ENCODE results near the gene RAB11FIP4.
"Not testable (repeated sequence)": the region's sequence is repeated elsewhere in the genome, so short reads cannot be mapped to it uniquely, and the experiment has no call there.

RAB11FIP4 gene, protein sequence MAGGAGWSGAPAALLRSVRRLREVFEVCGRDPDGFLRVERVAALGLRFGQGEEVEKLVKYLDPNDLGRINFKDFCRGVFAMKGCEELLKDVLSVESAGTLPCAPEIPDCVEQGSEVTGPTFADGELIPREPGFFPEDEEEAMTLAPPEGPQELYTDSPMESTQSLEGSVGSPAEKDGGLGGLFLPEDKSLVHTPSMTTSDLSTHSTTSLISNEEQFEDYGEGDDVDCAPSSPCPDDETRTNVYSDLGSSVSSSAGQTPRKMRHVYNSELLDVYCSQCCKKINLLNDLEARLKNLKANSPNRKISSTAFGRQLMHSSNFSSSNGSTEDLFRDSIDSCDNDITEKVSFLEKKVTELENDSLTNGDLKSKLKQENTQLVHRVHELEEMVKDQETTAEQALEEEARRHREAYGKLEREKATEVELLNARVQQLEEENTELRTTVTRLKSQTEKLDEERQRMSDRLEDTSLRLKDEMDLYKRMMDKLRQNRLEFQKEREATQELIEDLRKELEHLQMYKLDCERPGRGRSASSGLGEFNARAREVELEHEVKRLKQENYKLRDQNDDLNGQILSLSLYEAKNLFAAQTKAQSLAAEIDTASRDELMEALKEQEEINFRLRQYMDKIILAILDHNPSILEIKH

DNA sequence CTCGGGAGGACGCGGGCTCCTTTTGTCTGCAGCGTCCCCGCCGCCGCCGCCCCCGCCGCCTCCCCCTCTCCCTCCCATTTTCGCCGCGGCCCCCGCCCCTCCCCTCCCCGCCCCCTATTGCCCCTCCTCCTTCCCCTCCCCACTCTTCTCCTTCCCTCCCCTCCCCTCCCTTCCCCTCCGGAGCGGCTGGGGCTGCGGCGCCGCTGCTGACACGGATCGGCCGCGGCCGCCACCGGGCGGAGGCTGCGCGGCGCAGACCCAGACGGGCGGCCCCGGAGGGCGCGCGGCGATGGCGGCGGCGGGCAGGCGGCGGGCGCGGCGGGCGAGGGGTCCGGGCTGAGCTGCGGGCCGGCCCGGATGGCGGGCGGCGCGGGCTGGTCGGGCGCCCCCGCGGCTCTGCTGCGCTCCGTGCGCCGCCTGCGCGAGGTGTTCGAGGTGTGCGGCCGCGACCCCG lies at the start of gene RAB11FIP4:
TSS of gene RAB11FIP4 (plus strand) at position 180 of the 454 bp plus-strand sequence. CDS start at position 358, 178 bp downstream.
- DNase-seq, result no peak

DNA sequence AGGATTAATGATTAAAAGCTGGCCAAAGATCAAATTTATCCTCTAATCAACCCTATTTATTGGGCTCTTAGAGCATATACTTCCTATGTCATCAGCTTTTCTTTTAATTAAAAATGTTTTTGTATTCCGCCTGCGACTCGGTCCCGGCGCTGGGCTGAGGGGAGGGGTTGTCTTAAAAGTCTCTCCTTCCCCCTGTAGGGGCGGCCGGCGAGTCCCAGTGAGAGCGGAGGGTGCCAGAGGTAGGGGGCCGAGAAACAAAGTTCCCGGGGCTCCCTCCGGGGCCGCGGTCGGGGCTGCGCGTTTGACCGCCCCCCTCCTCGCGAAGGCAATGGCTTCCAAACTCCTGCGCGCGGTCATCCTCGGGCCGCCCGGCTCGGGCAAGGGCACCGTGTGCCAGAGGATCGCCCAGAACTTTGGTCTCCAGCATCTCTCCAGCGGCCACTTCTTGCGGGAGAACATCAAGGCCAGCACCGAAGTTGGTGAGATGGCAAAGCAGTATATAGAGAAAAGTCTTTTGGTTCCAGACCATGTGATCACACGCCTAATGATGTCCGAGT lies 46.2 kb upstream of the RAB11FIP4 start:
- DNase-seq, result not testable (repeated sequence)

DNA sequence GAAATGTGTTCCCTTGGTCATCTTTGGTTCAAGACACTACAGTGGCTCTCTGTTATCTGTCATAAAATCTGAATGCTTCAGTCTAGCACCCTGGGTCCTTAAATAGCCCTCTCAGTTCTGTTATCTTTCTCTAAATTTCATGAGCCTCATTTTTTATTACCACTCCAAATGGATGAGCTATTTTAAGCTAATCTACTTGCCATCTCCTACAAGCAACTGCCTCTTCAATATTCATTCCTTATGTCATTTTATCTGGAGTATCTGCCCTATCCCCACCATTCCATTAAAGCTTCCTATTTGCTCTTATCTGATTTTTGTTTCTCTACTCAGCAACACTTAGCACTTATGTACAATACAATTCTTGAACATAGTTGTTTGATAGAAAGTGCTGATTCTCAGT lies 42.0 kb upstream of the RAB11FIP4 start:
- DNase-seq, result no peak

DNA sequence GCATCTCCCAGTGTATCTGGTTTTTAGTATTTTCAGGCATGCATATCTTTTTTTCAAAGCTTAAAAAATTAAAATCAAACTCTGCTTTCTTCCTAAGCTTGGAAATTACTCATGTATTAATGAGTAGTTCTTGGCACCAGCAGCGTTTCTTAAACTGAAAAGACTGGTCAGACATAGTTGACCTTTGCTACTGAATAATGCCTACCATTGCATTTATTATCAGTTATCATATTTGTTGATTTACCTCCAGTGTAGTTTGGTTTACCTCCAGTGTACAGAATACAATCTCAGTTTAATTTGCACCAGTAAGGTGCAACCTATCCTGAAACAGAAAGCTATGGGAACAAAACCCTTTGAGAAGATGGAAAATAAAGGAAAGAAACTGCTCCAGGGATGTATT lies 35.5 kb upstream of the RAB11FIP4 start:
- no peak for DNase-seq

- no peak for DNase-seq
Measured at GRCh38 chr17:31357091-31357490, 34.4 kb upstream of the RAB11FIP4 start.

DNA sequence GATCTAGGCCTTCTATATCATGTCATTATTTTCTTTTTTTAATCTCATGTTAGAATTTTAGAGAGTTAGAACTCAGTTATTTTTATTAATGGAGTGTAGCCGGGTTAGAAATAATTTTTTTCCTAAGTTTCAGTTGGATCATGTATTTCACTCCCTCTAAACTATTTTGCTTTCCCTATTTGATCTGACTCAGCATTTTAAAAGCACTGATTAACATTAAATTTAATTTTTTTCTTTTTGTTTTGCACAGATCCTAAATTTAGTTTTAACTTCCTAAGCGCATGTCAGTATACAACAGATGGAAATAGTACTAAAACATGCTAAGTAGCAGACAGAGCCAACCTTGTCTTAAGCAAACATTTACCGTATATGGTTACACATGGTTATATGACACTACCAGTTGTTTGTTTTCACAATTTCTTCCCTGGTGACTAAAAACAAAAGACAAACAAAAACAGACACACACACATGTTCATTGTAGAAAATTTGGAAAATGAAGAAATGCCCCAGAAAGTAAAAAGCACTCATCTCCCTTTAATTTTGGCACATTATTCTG lies 33.6 kb upstream of the RAB11FIP4 start:
- no peak for DNase-seq

- DNase-seq, result no peak
Measured at GRCh38 chr17:31364012-31364411, 27.5 kb upstream of the RAB11FIP4 start.

DNA sequence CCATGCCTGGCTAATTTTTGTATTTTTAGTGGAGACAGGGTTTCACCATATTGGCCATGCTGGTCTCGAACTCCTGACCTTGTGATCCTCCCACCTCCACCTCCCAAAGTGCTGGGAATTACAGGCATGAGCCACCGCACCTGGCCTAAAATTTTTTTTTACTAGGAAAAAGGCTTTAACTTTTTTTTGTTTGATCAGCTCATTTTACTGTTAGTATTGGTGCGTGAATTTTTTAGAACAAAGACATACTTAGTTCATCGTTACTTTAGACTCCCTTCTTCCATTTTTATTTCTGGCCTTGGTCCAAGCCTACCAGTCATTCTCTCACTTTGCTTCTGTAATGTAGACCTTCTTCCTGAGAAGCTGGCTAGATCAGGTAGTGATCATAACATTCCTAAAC lies 25.4 kb upstream of the RAB11FIP4 start:
- DNase-seq, result no peak

- DNase-seq, result no peak
Measured at GRCh38 chr17:31369266-31369665, 22.2 kb upstream of the RAB11FIP4 start.

DNA sequence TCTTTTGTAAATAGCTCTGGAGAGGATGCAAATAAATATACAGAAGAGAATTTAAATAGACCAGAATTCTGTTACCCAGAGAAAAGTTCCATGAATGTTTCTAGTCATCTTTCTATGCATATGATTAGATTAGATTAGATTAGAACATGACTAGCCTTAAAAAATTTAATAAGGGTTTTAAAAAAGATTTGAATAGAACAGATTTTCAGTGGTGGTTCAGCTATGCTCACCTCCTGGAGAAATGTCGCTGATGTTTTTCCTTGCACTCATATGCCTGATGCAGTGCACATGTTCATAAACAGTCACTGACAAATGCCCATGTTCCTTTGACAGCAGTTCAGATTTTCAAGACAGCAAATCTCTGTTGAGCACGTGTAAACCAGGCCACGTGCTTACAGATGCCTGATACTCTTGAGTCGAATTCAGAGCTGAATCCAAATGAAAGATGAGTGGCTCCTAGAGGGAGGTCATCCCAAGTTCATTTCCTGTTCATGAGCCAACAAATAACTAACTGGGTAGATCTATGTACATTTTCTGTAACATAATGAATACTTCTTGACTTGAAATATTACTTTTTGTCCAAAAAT lies 19.9 kb upstream of the RAB11FIP4 start:
- no peak for DNase-seq

DNA sequence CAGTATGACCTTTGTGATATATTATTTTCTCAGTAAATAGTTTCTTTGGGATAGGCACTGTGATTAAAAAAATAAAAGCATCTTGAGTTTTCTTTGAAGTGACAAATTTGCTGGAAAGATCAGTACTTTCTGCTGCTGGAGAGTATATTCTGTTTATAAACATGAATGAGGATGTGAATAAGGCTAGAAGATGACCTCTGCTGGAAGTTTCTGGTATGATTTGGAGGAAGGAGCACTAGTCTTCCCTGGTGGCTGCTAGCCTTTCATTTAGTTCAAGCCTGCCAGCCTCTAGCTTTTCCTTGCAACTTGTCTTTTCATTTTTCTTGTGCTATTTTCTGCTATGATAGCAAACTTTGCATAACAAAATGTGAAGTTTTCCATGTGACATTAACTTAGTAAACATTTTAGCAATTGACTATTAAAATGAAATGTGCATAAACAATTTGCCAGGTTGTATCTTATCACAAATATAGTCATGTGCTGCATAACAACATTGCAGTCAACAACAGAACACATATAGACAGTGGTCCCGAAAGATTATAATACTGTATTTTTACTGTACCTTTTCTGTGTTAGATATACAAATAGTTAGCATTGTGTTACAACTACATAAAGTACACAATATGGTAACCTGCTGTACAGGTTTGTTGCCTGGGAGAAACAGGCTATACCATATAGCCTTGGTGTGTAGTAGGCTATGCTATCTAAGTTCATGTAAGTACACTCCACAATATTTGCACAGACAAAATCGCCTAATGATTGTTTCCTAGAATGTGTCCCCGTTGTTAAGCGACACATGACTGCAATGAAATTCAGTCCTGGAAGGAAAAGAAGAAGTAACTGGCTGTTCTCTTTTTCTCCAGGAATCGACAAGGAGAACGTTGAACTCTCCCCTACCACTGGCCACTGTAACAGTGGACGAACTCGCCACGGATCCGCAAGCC lies 18.1 kb upstream of the RAB11FIP4 start:
- peak; percentile 12 for DNase-seq

DNA sequence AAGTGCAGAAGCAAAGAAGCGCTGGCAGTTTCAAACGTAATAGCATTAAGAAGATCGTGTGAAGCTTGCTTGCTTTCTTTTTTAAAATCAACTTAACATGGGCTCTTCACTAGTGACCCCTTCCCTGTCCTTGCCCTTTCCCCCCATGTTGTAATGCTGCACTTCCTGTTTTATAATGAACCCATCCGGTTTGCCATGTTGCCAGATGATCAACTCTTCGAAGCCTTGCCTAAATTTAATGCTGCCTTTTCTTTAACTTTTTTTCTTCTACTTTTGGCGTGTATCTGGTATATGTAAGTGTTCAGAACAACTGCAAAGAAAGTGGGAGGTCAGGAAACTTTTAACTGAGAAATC lies 17.4 kb upstream of the RAB11FIP4 start:
- no peak for DNase-seq

GRCh38 chr17:31374503-31374902 lies 17.0 kb upstream of the RAB11FIP4 start:
- no peak for DNase-seq

GRCh38 chr17:31378638-31379037 lies 12.8 kb upstream of the RAB11FIP4 start:
- no peak for DNase-seq

GRCh38 chr17:31379597-31380205 lies 11.8 kb upstream of the RAB11FIP4 start:
- DNase-seq, result no peak

GRCh38 chr17:31381165-31381668 lies 10.3 kb upstream of the RAB11FIP4 start:
- DNase-seq, result no peak

GRCh38 chr17:31382668-31383275 lies 8.7 kb upstream of the RAB11FIP4 start:
- not testable (repeated sequence) for DNase-seq

DNA sequence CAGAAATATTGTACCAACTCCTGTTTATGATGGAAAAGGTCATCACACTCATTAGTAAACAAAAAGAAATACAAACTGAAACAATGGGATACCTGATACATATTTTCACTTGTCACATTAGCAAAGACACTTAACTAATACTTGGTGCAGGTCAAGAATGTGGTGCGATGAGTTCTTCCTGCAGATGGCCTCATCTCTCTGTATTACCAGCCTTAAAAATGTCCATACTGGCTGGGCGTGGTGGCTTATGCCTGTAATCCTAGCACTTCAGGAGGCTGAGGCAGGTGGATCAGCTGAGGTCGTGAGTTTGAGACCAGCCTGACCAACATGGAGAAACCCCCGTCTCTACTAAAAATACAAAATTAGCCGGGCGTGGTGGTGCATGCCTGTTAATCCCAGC lies 8.0 kb upstream of the RAB11FIP4 start:
- DNase-seq, result not testable (repeated sequence)

DNA sequence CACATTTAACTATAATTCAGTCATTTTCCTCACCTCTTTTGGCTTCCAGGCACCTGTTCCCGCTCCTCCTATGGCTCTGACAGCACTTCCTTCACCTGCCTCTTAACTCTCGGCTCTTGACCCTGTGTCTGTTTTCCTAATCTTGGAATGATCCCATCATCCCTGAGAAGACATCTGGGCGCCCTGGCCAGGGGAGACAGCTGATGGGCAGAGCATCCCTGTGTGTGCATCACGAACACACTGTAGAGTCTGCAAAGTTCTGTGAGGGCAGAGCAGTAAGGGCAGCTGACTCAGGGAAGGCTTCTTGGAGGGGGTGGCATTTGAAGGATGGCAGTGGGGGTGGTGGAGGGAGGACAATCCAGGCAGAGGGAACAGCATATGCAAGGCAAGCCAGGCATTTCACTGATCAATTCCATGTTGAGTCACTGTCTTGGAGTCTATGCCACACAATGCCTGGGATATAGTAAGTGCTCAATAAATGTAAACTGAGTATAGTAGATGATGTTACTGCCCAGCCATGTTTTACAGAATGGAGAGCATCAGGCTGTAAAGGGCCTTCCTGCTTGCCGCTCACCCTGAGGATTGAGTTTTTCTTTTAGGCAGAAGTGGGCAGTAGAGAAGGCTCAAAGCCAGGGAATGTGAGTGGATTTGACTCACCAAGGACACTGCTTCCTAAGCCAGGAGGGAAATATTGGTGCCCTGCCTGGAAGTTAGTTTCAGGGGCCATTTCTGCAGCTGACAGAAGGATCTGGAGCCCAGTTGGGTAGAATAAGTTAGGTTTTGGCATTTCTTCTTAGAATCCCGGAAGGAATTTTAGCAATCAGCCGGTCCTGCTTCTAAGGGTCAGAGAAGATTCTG lies 5.8 kb upstream of the RAB11FIP4 start:
- no peak for DNase-seq

DNA sequence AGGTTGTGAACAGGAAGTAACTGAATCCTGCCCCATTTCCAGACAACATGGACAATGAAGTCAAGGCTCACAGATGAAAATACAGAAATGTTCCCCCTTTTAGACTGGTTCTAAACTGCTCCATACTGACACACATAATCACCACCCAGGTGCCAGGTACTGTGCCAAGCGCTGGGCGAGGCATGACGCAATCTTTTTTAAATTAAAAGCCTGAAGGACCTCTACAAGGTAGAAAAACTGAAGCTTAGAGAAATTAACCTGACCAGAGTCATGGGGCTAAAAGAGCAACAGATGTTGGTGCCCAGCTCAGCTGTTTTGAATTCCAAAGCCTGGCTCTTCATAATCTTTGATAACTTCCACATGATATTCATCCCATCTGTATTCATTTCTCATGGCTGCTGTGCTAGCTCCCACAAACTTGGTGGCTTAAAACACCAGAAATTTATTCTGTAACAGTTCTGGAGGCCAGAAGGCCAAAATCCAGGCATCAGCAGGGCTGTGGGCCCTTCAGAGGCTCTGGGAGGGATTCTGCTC lies 4.9 kb upstream of the RAB11FIP4 start:
- no peak for DNase-seq
